GM19328 (cell line): ENCODE measurements around the gene PRR13.
"Not testable (repeated sequence)": the region's sequence is repeated elsewhere in the genome, so short reads cannot be mapped to it uniquely, and the experiment has no call there.

Experiments
- ATAC-seq: cut with Tn5 transposase; IDR thresholded peaks from one replicate; pipeline ENCODE4 v1.9.1; 2021; ENCODE audit warnings: mild to moderate bottlenecking, moderate library complexity; ENCODE audit not compliant: unreplicated experiment

Gene PRR13

DNA sequence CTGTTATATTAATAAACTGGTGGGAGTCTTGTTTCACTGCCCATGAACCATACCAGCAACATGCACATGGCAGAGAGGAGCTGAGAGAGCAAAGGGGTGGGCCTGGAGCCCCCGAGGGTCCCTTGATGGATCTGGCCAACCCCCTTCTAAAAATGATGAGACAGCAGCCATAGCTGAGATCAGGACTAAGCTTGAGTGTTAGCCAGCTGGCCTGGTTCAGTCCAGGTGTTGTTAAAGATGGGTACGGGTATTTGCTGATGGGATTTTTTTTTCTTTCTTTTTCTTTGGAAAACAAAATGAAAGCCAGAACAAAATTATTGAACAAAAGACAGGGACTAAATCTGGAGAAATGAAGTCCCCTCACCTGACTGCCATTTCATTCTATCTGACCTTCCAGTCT lies 26.3 kb downstream of the PRR13 start:
- no peak for ATAC-seq

- no peak for ATAC-seq
Measured at GRCh38 chr12:53468282-53468681, 26.7 kb downstream of the PRR13 start.

- ATAC-seq: no peak
Measured at GRCh38 chr12:53472056-53472582, 30.6 kb downstream of the PRR13 start.

- ATAC-seq: no peak
Measured at GRCh38 chr12:53474077-53474476, 32.5 kb downstream of the PRR13 start.

GRCh38 chr12:53474819-53475218 lies 33.3 kb downstream of the PRR13 start:
- no peak for ATAC-seq

DNA sequence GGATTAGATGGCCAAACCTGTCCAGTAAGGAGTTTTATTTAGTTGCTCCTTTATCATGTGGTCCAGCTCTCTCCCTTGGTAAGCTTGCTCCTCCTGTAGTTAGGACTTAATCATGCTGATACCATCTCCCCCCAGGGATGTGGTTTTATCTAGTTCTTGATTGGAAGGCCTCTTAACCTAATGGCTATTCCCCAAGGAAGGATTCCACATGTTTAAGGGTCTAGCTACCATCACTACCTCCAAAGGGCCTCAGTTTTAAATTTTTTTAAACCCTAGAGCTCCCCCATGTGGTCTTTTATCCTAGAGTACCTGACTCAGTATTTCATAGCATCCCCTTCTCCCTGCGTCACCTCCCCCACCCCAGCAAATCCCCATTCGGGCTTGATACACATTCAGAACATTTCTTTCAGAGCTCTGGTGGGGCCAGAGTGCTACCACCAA lies 35.3 kb downstream of the PRR13 start:
- no peak for ATAC-seq

- no peak for ATAC-seq
Measured at GRCh38 chr12:53478865-53479264, 37.3 kb downstream of the PRR13 start.

- ATAC-seq: no peak
Measured at GRCh38 chr12:53479331-53479730, 37.8 kb downstream of the PRR13 start.

DNA sequence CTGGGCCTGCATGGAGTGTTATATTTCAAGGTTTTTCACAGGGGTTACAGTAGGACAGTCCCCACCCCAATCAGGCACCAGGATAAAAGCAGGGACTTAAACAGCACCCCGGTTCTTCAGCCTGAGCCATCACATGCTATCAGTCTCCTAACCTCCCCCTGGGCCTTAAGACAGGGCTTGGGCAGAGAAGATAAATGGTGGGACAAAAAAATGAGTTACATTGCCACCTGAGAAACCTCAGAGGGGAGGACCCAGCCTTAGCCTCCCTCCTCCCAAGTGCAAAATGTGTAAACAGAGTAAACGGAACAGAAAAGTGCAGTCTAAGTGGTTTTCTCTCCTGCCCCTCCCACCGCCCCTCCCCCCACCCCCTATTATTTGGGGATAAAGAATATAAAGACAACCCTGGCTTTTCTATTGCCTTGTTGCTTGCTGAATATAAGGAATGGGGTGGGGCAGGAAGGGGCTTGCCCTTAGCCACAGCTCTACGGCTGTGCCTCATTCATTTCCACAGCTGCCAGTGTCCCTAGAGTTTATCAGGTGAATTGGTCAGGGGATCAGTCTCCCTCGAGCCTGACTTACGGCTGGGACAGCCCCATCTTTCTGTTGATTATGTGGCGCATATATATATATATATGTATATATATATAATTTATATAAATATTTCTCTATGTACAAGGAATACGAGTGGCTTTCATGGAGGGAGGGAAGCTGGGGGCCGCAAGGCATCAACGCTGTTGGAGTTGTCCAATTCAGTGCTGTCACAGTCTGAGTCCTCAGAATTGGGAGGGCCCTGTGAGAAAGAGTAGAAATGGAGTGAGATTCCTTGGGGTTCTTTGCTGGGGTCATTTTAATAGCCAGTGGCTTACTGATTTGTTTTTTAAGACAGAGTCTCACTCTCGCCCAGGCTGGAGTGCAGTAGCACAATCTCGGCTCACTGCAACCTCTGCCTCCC lies 39.2 kb downstream of the PRR13 start:
- ATAC-seq: no peak

GRCh38 chr12:53481458-53481857 lies 39.9 kb downstream of the PRR13 start:
- ATAC-seq: not testable (repeated sequence)

- no peak for ATAC-seq
Measured at GRCh38 chr12:53481939-53482586, 40.5 kb downstream of the PRR13 start.

DNA sequence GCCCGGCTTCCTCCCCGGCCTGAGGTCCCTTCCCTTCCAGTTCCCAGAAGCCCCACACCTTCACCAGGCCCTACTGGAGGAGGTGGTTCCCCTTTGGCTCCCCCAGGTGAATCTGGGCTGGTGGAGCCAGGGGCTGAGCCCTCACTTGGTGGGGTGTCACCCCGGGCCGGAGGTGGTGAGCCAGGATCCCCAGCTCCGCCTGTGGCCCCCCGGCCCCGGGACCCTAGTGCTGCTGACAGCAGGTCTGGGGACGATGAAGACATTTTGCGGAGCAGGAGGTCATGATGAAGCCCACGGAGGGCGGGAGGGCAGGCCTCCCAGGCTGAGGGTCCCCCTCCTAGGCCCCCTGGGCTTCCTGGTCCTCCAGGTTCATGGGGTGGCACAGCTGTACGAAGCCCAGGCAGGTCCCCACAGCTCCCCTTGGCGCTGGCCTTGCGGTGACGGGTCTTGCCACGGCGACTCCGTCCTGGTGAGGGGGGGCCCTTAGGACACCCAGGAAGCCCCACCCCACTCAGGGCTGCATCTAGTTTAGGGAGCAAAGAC lies 41.2 kb downstream of the PRR13 start:
- no peak for ATAC-seq

DNA sequence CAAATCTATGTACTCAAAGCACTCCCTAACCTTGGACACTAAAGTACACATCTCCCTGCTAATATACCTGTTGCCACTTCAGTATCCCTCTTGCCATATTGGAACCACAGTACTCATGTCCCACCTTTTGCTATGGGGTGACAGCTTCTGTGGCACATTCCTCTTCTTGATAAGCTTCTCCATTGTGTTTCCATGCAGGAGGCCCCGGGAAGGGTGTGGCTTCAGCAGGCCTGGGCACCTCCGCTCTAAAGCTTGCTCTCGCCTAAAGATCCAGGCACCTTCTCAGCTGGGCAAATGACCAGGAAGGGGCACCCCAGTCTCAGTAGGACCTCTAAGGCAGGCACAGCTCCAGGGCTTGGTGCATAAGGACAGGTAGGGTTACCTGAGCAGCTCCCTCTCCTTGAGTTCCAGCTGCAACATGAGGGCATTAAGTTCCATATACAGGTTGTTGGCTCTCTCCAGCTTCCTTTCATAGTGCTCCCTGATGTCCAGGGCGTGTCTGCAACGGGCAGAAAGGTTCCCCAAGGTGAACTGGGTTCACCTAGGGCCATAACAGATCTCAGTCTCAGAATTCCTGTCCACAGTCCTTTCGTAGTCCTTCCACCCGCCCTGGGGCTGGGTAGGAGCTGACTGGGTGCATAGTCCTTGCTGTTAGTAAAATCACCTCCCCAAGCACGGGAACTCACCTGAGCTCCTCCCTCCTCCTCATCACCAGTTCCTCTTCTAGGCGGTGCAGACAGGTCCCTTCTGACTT lies 41.9 kb downstream of the PRR13 start:
- ATAC-seq: no peak

DNA sequence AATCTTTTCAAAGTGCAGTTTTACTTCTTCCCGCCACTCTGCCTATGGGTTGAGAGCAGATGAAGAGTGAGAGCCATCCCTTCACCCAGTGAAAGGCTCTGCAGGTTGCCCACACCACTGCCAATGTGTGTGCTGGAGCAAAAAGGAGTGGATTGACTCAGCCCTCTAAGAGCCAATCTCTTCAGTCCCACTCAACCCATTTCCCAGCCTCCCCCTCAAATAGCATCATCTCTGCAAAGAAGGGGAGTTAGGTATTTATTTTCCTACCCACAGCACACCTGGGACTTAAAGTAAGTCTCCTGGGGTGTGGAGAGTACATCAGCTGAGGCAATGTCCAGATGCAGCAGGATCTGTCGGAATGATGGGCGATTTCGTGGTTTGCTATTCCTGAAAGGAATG lies 42.4 kb downstream of the PRR13 start:
- no peak for ATAC-seq

DNA sequence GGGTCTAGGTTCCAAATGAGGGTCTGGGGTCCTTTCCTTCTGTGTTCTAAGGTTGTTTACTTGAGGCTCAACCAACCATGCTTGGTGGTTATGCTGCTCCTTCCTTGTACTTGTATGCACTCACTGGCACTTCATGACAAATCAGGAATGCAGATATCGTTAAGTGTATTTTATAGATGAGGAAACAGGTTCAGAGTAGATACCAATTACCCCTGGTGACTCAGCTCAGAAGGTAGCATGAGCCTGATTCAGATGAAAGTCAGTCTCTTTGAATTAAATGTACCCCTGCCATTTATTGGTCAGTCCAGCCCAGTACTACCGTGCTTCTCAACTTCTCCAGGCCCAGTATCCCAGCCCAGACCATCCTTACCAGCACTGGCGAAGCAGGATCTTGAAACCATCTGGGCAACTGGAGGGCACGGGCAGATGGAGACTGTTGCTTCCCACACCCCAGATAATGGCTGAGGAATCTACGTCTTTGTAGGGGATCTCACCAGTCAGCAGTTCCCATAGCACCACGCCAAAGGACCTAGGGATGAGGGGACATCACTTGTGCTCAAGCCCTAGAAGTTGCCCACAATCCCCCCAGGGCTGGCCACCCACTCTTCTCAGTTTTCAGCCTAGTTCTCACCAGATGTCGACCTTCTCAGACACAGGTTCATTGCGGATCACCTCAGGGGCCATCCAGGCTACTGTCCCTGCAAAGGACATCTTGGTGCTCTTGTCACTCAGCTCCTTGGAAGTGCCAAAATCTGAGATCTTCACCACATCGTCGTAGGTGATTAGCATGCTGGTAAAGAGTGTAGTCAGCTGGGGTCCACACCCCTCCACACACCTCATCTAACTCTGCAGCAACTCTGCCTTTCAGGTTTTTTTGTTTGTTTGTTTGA lies 43.4 kb downstream of the PRR13 start:
- no peak for ATAC-seq

- ATAC-seq: no peak
Measured at GRCh38 chr12:53485955-53486735, 44.6 kb downstream of the PRR13 start.

DNA sequence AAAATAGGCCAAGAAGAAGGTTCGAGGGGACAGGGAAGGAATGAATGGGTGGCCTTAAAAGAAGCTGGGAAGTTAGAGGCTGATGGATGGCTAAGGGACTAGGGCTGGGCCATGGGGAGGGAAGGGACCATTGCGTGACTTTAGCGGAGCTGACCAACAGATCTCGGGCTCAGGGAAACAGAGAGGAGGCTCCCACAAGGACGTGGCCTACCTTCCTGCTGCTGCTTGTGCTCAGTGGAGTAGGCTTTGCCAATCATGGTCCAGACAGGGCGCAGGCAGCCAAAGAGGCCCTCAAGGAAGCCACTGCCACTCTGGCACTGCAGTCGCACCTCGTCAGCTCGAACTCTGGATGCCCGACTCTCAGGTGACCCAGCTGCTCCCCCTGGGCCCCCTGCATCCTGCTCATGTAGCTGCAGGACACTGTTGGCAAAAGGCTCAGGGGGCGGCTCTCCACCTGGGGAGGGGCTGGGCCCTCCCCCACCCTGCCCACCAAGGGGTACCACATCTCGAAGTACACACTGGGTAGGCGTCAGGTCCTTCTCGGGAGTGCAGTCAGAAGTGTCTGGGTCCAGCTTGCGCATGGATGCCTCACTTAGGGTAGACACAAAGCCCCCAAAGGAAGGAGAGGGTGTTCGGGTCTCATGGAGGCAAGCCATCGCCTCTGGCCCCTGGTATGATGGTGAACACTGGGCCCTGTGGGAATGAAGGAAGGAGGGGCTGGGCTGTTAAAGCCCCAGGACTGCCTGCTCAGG lies 45.4 kb downstream of the PRR13 start:
- ATAC-seq: no peak

- no peak for ATAC-seq
Measured at GRCh38 chr12:53489242-53489864, 47.8 kb downstream of the PRR13 start.
